Smooth muscle cell (in vitro differentiated cells): ENCODE measurements around the gene ARHGAP31. TPM values are rescaled to one million over a fixed set of nuclear protein-coding genes. Genes with fewer than 3 reads are reported as not detected.
A peak's percentile ranks its signal among the peaks of the same experiment; 100 is the strongest.

ENCODE experiments used
- DNase-seq: peaks from one replicate; lab custom pipeline; 2025; ENCODE audit not compliant: unreplicated experiment; lab: John Stamatoyannopoulos, UW
- H2AFZ ChIP-seq: fragments of 200-600 bp; sonication (generic); 2 replicates; pipeline ENCODE4 v1.6.0; 2016; ENCODE audit warnings: antibody characterized with exemption, low read depth, mild to moderate bottlenecking
- H3F3A ChIP-seq: fragments of 200-600 bp; sonication (generic); 2 replicates; pipeline ENCODE4 v1.6.0; 2017; ENCODE audit warnings: antibody characterized with exemption, low read depth
- H3K27ac ChIP-seq: fragments of 200-600 bp; sonication (generic); 2 replicates; pipeline ENCODE4 v1.5.1; 2016; ENCODE audit warnings: low read depth, mild to moderate bottlenecking
- H3K27me3 ChIP-seq: fragments of 200-600 bp; sonication (generic); 2 replicates; pipeline ENCODE4 v1.6.1; 2016; ENCODE audit warnings: low read depth, mild to moderate bottlenecking
- H3K36me3 ChIP-seq: fragments of 200-600 bp; sonication (generic); 2 replicates; pipeline ENCODE4 v1.5.1; 2016; ENCODE audit warnings: low read depth
- H3K4me1 ChIP-seq: fragments of 200-600 bp; sonication (generic); 2 replicates; pipeline ENCODE4 v1.5.1; 2016; ENCODE audit warnings: low read depth
- H3K4me2 ChIP-seq: fragments of 200-600 bp; sonication (generic); 2 replicates; pipeline ENCODE4 v1.6.0; 2016; ENCODE audit warnings: mild to moderate bottlenecking
- H3K4me3 ChIP-seq: fragments of 200-600 bp; sonication (generic); 2 replicates; pipeline ENCODE4 v1.5.1; 2016; ENCODE audit warnings: mild to moderate bottlenecking
- H3K79me2 ChIP-seq: fragments of 200-600 bp; sonication (generic); 2 replicates; pipeline ENCODE4 v1.6.0; 2016; ENCODE audit warnings: low read depth, mild to moderate bottlenecking
- H3K9ac ChIP-seq: fragments of 200-600 bp; sonication (generic); 2 replicates; pipeline ENCODE4 v1.6.0; 2016; ENCODE audit warnings: low read depth
- H3K9me3 ChIP-seq: fragments of 200-600 bp; sonication (generic); replicated peaks from 2 replicates; pipeline ENCODE4 v1.5.1; 2016; ENCODE audit warnings: low read depth
- H4K20me1 ChIP-seq: fragments of 200-600 bp; sonication (generic); 2 replicates; pipeline ENCODE4 v1.6.0; 2016; ENCODE audit warnings: low read depth
- CTCF ChIP-seq: fragments of 200-600 bp; sonication (generic); IDR thresholded peaks from 2 replicates; pipeline ENCODE4 v1.5.1; 2017; ENCODE audit warnings: borderline replicate concordance, mild to moderate bottlenecking, antibody characterized with exemption; ENCODE audit not compliant: insufficient read depth, poor library complexity, severe bottlenecking
- WGBS: methylation state at CpG from one replicate; pipeline ENCODE4 v1.1.7; 2016; ENCODE audit warnings: low lambda C conversion rate; 5-methylcytosine and 5-hydroxymethylcytosine counted together
- polyA plus RNA-seq: library from polyadenylated mRNA; unstranded; fragments of >200 nt; fragmentation: Nextera tagmentation; extraction: Ambion mirVana; gene quantifications from 2 replicates; pipeline ENCODE4 v1.2.1, GENCODE V29; 2016
- total RNA-seq: library from RNA; depleted of rRNA; stranded (reverse); fragments of >200 nt; gene quantifications from 2 replicates; pipeline ENCODE4 v1.2.3, GENCODE V29; 2014

ARHGAP31 gene
- total and polyA plus RNA-seq, 2 experiments from 2014 or later = 6.1 to 10.9 TPM

GRCh38 chr3:119308355-119308754 is 14.2 kb downstream of the ARHGAP31 start:
- no peak for TF ChIP-seq CTCF
- Histone ChIP-seq H3K36me3 (no peaks in the 10 kb centered on the region), H3K27ac (no peak overlapping the region), H3K9me3 (no peaks in the 10 kb centered on the region), H4K20me1 (no peaks in the 10 kb centered on the region), H3F3A (peaks cover 24% of the 10 kb centered on the region), H2AFZ (no peak overlapping the region), H3K27me3 (no peaks in the 10 kb centered on the region), H3K9ac (no peak overlapping the region), H3K79me2 (peaks cover 53% of the 10 kb centered on the region), H3K4me3 (no peak overlapping the region), H3K4me1 (peaks cover 30% of the 10 kb centered on the region), H3K4me2 (no peak overlapping the region)
- WGBS = 96% methylated on average over 1 of the region's 1 CpG
- no peak for DNase-seq

- H3K4me1 ChIP-seq = peaks cover 23% of the 10 kb centered on the region
- peaks cover 20% of the 10 kb centered on the region for H3F3A ChIP-seq
- TF ChIP-seq CTCF = no peak
- no peaks in the 10 kb centered on the region for H3K9me3 ChIP-seq
- H3K27ac ChIP-seq = peak overlapping the region; percentile 99
- H3K9ac ChIP-seq = peak overlapping the region; percentile 65
- no peak overlapping the region for H3K4me3 ChIP-seq
- peaks cover 62% of the 10 kb centered on the region for H3K79me2 ChIP-seq
- H3K4me2 ChIP-seq = peak overlapping the region; percentile 68
- H4K20me1 ChIP-seq = no peaks in the 10 kb centered on the region
- WGBS = 79% methylated on average over 4 of the region's 4 CpGs
- no peaks in the 10 kb centered on the region for H3K36me3 ChIP-seq
- no peak for DNase-seq
- H3K27me3 ChIP-seq = no peaks in the 10 kb centered on the region
- H2AFZ ChIP-seq = no peak overlapping the region
Measured at GRCh38 chr3:119309591-119309990, 15.4 kb downstream of the ARHGAP31 start.

GRCh38 chr3:119310071-119310470 is 15.9 kb downstream of the ARHGAP31 start:
- Histone ChIP-seq H3K79me2 (peaks cover 63% of the 10 kb centered on the region), H3K4me2 (peak overlapping the region; percentile 68), H3K4me1 (peaks cover 23% of the 10 kb centered on the region), H3K27ac (peak overlapping the region; percentile 99), H2AFZ (no peak overlapping the region), H4K20me1 (no peaks in the 10 kb centered on the region), H3K9me3 (no peaks in the 10 kb centered on the region), H3K27me3 (no peaks in the 10 kb centered on the region), H3F3A (peaks cover 20% of the 10 kb centered on the region), H3K36me3 (no peaks in the 10 kb centered on the region), H3K4me3 (no peak overlapping the region), H3K9ac (peak overlapping the region; percentile 86)
- TF ChIP-seq CTCF = no peak
- WGBS = 51% methylated on average over 3 of the region's 3 CpGs
- no peak for DNase-seq
